LNCaP clone FGC (cell line): ENCODE results near the gene PPP1R37.

Source experiments
- DNase-seq: peaks from one replicate; pipeline ENCODE4 v3.0.0-alpha.2; 2011; ENCODE audit warnings: low read depth
- H3K4me3 ChIP-seq: 2 replicates; pipeline ENCODE4 v1.5.1; 2011; ENCODE audit warnings: mild to moderate bottlenecking, low read depth, low read length, control low read depth
- TF ChIP-seq, protein P1 (sequence below): IDR thresholded peaks from 2 replicates; pipeline ENCODE4 v1.5.1; 2012; ENCODE audit warnings: mild to moderate bottlenecking; ENCODE audit not compliant: control insufficient read depth, insufficient read depth; ENCODE audit errors: extremely low read depth

Gene PPP1R37

DNA sequence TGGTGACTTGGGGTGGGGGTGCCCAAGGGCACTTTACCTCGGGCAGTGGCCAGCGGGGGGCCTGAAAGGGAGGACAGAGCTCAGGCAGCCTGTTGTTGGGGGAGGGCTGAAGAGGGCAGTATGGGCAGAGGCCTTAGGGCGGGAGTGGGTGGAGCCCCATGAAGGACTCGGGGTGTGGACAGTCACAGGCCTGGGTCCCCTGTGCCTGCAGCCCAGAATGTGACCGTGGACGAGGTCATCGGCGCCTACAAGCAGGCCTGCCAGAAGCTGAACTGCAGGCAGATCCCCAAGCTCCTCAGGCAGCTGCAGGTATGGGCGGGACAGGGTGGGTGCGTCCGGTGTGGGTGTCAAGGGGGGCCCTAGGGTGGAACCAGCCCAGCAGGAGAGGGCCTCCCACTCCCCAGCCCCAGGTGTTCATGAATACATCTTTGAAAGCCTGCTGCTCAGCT is 45.3 kb downstream of the PPP1R37 start:
- no peak for DNase-seq
- H3K4me3 ChIP-seq: no peak overlapping the region
- TF ChIP-seq, protein P1, sequence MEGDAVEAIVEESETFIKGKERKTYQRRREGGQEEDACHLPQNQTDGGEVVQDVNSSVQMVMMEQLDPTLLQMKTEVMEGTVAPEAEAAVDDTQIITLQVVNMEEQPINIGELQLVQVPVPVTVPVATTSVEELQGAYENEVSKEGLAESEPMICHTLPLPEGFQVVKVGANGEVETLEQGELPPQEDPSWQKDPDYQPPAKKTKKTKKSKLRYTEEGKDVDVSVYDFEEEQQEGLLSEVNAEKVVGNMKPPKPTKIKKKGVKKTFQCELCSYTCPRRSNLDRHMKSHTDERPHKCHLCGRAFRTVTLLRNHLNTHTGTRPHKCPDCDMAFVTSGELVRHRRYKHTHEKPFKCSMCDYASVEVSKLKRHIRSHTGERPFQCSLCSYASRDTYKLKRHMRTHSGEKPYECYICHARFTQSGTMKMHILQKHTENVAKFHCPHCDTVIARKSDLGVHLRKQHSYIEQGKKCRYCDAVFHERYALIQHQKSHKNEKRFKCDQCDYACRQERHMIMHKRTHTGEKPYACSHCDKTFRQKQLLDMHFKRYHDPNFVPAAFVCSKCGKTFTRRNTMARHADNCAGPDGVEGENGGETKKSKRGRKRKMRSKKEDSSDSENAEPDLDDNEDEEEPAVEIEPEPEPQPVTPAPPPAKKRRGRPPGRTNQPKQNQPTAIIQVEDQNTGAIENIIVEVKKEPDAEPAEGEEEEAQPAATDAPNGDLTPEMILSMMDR: no peak

DNA sequence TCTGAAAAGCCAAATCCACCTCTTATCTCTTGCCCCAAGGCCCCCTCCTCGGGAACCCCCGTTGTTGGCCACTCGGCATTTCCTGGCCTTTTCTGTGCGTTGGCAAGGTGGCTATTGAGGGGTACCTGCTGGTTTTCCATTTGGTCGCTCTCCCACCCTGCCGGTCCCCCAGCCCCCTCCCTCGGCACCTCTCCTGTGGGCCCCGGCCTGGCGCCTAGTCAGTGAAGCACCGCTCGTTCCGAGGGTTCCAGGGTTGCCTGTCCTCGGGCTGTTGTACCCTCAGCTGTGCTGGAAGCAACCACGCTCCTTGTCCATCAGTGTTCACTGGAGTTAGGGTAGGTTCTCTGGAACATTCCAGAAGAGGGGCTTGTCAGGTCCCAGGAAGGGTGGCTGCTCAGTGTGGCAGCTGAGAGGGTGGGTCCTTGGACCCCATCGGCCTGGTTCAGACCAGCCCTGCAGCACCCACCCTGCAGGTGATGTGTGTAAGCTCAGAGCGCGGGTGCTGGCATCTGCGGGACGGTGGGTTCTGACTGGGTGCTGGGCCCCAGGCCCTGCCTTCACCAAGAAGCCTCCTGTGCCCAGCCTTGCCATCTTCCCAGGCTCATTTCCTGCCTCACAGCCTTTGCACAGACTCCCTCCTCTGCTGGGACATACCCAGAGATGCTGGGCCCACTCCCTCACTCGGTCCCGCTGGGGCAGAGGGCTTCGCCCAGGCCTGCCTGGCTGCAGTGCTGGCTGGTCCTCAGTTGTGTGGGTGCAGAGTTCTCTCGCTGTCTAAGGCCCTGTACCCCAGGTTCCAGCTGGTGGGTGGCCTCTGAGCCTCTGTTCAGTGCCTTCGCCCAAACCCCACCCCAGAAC is 46.5 kb downstream of the PPP1R37 start:
- TF ChIP-seq, protein P1: no peak
- no peak for DNase-seq
- no peak overlapping the region for H3K4me3 ChIP-seq

DNA sequence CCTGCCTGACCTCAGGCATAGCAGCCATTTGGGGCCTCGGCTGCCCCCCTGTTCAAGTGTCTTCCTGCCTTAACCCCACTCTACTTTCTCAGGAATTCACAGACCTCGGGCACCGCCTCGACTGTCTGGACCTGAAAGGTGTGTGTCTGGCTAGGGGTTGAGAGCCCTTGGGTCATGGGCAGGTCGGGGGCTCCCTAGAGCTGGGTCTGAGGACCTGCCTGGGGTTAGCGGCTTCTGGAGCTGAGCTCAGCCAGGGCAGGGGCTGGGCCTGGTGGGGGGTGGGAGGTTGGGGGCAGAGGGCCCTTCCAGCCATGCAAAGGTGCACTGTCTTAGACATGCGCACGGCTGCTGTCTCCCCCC is 47.1 kb downstream of the PPP1R37 start:
- DNase-seq: no peak
- TF ChIP-seq, protein P1: no peak
- H3K4me3 ChIP-seq: no peak overlapping the region

DNA sequence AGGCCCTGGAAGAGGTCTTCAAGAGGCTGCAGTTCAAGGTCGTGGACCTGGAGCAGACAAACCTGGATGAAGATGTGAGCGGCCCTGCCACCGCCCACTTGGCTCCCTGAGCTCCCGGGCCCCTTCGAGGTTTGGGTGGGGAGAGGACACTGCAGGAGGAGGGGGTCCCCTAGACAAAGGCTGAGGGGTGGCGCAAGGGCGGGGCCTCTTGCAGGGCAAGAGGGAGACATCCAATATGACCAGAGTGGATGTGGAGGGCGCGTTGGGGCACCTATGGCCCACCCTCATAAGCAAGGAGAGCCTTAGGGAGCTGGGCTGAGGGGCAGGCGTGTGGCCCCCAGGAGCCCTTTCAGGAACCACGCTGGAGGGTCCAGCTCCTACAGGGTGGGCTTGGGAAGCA is 47.6 kb downstream of the PPP1R37 start:
- no peak for DNase-seq
- no peak overlapping the region for H3K4me3 ChIP-seq
- TF ChIP-seq, protein P1: no peak

DNA sequence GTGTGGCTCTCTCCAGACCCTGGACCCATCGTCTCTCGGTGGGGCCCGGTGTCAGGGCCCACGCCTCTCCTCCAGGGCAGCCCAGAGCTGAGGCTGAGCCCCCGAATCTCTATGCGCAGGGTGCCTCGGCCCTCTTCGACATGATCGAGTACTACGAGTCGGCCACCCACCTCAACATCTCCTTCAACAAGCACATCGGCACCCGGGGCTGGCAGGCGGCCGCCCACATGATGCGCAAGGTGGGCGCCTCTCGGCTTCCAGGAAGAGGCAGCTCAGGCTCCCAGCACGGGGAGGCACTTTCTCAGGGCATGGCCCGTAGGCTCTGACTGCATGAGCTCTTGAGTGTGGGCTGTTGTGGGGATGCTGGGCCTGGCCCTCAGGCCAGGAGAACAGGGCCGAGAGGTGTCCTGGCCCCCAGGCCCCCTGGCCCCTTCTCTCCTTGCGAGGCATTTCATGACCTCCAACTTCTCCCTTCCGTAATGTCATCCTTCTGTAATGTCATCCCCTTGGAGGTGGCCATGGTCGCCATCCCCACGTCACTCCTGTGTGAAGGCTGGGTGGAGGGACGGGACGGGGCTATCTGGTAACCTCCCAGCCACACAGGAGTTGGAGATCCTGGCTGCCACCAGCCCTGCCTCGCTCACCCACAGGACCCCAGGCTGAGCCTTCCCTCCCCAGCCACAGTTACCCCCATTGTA is 48.4 kb downstream of the PPP1R37 start:
- H3K4me3 ChIP-seq: no peak overlapping the region
- TF ChIP-seq, protein P1: no peak
- DNase-seq: no peak

DNA sequence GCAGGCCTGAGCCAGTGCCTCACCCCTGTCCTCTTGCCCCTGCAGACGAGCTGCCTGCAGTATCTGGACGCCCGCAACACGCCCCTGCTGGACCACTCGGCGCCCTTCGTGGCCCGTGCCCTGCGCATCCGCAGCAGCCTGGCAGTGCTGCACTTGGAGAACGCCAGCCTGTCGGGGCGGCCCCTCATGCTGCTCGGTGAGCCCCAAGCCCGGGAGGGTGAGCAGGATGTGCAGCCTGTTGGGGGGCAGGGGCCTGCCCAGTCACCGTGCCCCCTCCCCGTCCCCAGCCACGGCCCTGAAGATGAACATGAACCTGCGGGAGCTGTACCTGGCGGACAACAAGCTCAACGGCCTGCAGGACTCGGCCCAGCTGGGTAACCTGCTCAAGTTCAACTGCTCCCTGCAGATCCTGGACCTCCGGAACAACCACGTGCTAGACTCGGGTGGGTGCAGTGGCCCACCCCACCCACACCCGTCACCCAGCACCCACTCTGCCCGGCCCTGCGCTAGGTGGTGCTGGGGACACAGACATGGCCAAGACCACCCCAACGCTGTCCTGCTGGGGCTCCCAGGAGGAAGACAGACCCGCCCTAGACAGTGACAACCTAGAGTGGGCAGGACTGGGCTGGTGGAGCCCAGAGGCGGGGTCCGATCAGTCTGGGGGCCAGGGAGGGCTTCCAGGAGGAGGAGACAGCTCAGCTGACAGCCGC is 49.2 kb downstream of the PPP1R37 start:
- TF ChIP-seq, protein P1: no peak
- H3K4me3 ChIP-seq: no peak overlapping the region
- DNase-seq: no peak
